OCI-LY1 (cell line): ENCODE measurements around the gene CEP250.

Experiments used
- CTCF ChIP-seq: fragments of 200-600 bp; sonication (generic), shearing (Covaris generic); IDR thresholded peaks from 2 replicates; pipeline ENCODE4 v1.5.1; 2017; ENCODE audit warnings: mild to moderate bottlenecking, antibody characterized with exemption, low read length, moderate library complexity, mixed read lengths
- EZH2 ChIP-seq: fragments of 200-600 bp; sonication (generic), shearing (Covaris generic); IDR thresholded peaks from 2 replicates; pipeline ENCODE4 v1.8.0; 2017; ENCODE audit warnings: borderline replicate concordance, mixed run types, mild to moderate bottlenecking, antibody characterized with exemption, low read length, moderate library complexity, mixed read lengths

DNA sequence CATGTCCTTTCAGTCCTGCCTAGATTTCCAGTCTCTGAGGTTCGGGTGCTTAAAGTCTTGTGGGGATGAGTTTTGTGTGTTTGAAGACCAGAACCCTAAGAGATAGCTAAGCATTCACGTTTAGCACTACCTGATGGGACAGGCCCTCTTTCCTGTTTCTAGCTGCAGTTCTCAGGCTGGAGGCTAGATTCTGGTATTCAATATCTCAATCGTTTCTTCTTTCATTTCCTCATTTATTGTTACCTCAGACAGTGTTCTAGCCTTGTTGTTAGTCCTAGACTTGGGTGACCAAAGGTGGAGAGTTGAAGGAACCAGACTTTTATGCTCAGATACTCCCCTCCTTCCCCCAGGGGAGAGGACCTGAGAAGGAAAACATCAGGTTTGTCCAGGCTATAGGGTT is 16.8 kb downstream of the CEP250 start:
- TF ChIP-seq CTCF (no peak), EZH2 (no peak)
